ENCODE results near the gene KLK7.
"Not testable (repeated sequence)": the region's sequence is repeated elsewhere in the genome, so short reads cannot be mapped to it uniquely, and the experiment has no call there.

KLK7 gene

GRCh38 chr19:50972795-50973376 is 10.8 kb downstream of the KLK7 start:
- Mint-ChIP-seq H3K27me3 (peaks cover 63% of the 10 kb centered on the region), H3K4me3 (no peak overlapping the region), H3K36me3 (no peaks in the 10 kb centered on the region), H3K9me3 (no peaks in the 10 kb centered on the region), H3K4me1 (no peaks in the 10 kb centered on the region), H3K27ac (no peak overlapping the region)
- no peak for ATAC-seq

GRCh38 chr19:50969810-50970209 is 13.9 kb downstream of the KLK7 start:
- H3K36me3 Mint-ChIP-seq, H3K27ac Mint-ChIP-seq: not testable (repeated sequence)

GRCh38 chr19:50969413-50969760 is 14.3 kb downstream of the KLK7 start, which contains the start of gene KLK6:
Gene KLK6 (minus strand): TSS chr19:50969591. CDS start chr19:50968104, 1,487 bp downstream.
- Mint-ChIP-seq H3K27me3 (peaks cover 68% of the 10 kb centered on the region), H3K4me3 (no peak within 1 kb of the TSS), H3K9me3 (no peaks in the 10 kb centered on the region), H3K36me3 (no peaks in the 10 kb centered on the region), H3K4me1 (no peaks in the 10 kb centered on the region), H3K27ac (no peak within 1 kb of the TSS)
- ATAC-seq: no peak

More at GRCh38 chr19:50969810-50970209, 13.9 kb downstream of the KLK7 start:
- H3K27me3 Mint-ChIP-seq: peaks cover 67% of the 10 kb centered on the region
- ATAC-seq, H3K9me3 Mint-ChIP-seq, H3K4me3 Mint-ChIP-seq, H3K4me1 Mint-ChIP-seq: not testable (repeated sequence)

GRCh38 chr19:50968716-50969412 is 14.9 kb downstream of the KLK7 start:
- H3K27me3 Mint-ChIP-seq: peaks cover 74% of the 10 kb centered on the region
- no peaks in the 10 kb centered on the region for H3K4me1 Mint-ChIP-seq
- H3K27ac Mint-ChIP-seq: no peak overlapping the region
- H3K36me3 Mint-ChIP-seq: no peaks in the 10 kb centered on the region
- no peak overlapping the region for H3K4me3 Mint-ChIP-seq
- peaks cover 2% of the 10 kb centered on the region for H3K9me3 Mint-ChIP-seq
- no peak for ATAC-seq

- no peak overlapping the region for H3K4me3 Mint-ChIP-seq
- no peak overlapping the region for H3K27ac Mint-ChIP-seq
- H3K27me3 Mint-ChIP-seq: peaks cover 76% of the 10 kb centered on the region
- ATAC-seq: no peak
- H3K9me3 Mint-ChIP-seq: peaks cover 6% of the 10 kb centered on the region
- H3K36me3 Mint-ChIP-seq: no peaks in the 10 kb centered on the region
- no peaks in the 10 kb centered on the region for H3K4me1 Mint-ChIP-seq
These were observed 15.6 kb downstream of the KLK7 start for GRCh38 chr19:50967929-50968715.

- Mint-ChIP-seq H3K9me3 (peaks cover 31% of the 10 kb centered on the region), H3K4me1 (no peaks in the 10 kb centered on the region), H3K27me3 (peaks cover 62% of the 10 kb centered on the region), H3K4me3 (no peak overlapping the region), H3K27ac (no peak overlapping the region), H3K36me3 (peaks cover 8% of the 10 kb centered on the region)
- ATAC-seq: no peak
These were observed 19.5 kb downstream of the KLK7 start for GRCh38 chr19:50964266-50964665.

- peaks cover 33% of the 10 kb centered on the region for H3K9me3 Mint-ChIP-seq
- peaks cover 10% of the 10 kb centered on the region for H3K36me3 Mint-ChIP-seq
- no peak for ATAC-seq
- H3K4me3 Mint-ChIP-seq: no peak overlapping the region
- H3K27ac Mint-ChIP-seq: no peak overlapping the region
- H3K4me1 Mint-ChIP-seq: no peaks in the 10 kb centered on the region
- H3K27me3 Mint-ChIP-seq: peaks cover 69% of the 10 kb centered on the region
These were observed 20.3 kb downstream of the KLK7 start for GRCh38 chr19:50963381-50963780.

- Mint-ChIP-seq H3K27ac (no peak overlapping the region), H3K4me3 (no peak overlapping the region), H3K4me1 (no peaks in the 10 kb centered on the region), H3K27me3 (peaks cover 69% of the 10 kb centered on the region), H3K9me3 (peaks cover 33% of the 10 kb centered on the region), H3K36me3 (peaks cover 10% of the 10 kb centered on the region)
- ATAC-seq: no peak
These were observed 21.5 kb downstream of the KLK7 start for GRCh38 chr19:50962245-50962644.

- Mint-ChIP-seq H3K9me3 (peaks cover 33% of the 10 kb centered on the region), H3K4me1 (no peaks in the 10 kb centered on the region), H3K36me3 (peaks cover 10% of the 10 kb centered on the region), H3K27ac (no peak overlapping the region), H3K27me3 (peaks cover 58% of the 10 kb centered on the region), H3K4me3 (no peak overlapping the region)
- ATAC-seq: no peak
These were observed 23.8 kb downstream of the KLK7 start for GRCh38 chr19:50959731-50960500.

- Mint-ChIP-seq H3K27me3 (peaks cover 59% of the 10 kb centered on the region), H3K4me1 (no peaks in the 10 kb centered on the region), H3K4me3 (no peak overlapping the region), H3K27ac (no peak overlapping the region), H3K36me3 (peaks cover 8% of the 10 kb centered on the region), H3K9me3 (peaks cover 22% of the 10 kb centered on the region)
- no peak for ATAC-seq
These were observed 26.1 kb downstream of the KLK7 start for GRCh38 chr19:50957587-50957986.

- Mint-ChIP-seq H3K4me3 (no peak within 1 kb of the TSS), H3K36me3 (no peaks in the 10 kb centered on the region), H3K4me1 (no peaks in the 10 kb centered on the region), H3K27ac (no peak within 1 kb of the TSS), H3K9me3 (peaks cover 4% of the 10 kb centered on the region), H3K27me3 (peaks cover 61% of the 10 kb centered on the region)
- peak; percentile 8 for ATAC-seq
These were observed 30.8 kb downstream of the KLK7 start, which contains the start of gene KLK5 for GRCh38 chr19:50952910-50953309. Gene KLK5 (minus strand): TSS chr19:50953038. CDS start chr19:50952657, 381 bp downstream.

GRCh38 chr19:50949861-50950260 is 33.9 kb downstream of the KLK7 start:
- H3K27me3 Mint-ChIP-seq: peaks cover 68% of the 10 kb centered on the region

GRCh38 chr19:50947123-50947522 is 36.6 kb downstream of the KLK7 start:
- peaks cover 9% of the 10 kb centered on the region for H3K36me3 Mint-ChIP-seq
- no peaks in the 10 kb centered on the region for H3K4me1 Mint-ChIP-seq
- no peak overlapping the region for H3K27ac Mint-ChIP-seq
- peaks cover 72% of the 10 kb centered on the region for H3K27me3 Mint-ChIP-seq
- no peak overlapping the region for H3K4me3 Mint-ChIP-seq
- ATAC-seq: no peak
- H3K9me3 Mint-ChIP-seq: peaks cover 20% of the 10 kb centered on the region

More at GRCh38 chr19:50949861-50950260, 33.9 kb downstream of the KLK7 start:
- no peak overlapping the region for H3K27ac Mint-ChIP-seq
- peaks cover 10% of the 10 kb centered on the region for H3K9me3 Mint-ChIP-seq
- H3K4me1 Mint-ChIP-seq: no peaks in the 10 kb centered on the region
- no peaks in the 10 kb centered on the region for H3K36me3 Mint-ChIP-seq
- ATAC-seq: no peak
- H3K4me3 Mint-ChIP-seq: no peak overlapping the region

GRCh38 chr19:50944795-50945194 is 38.9 kb downstream of the KLK7 start:
- H3K9me3 Mint-ChIP-seq: peaks cover 21% of the 10 kb centered on the region
- H3K27me3 Mint-ChIP-seq: peaks cover 64% of the 10 kb centered on the region

More at GRCh38 chr19:50944795-50945194, 38.9 kb downstream of the KLK7 start:
- no peak overlapping the region for H3K4me3 Mint-ChIP-seq
- no peak overlapping the region for H3K27ac Mint-ChIP-seq
- no peaks in the 10 kb centered on the region for H3K4me1 Mint-ChIP-seq
- no peak for ATAC-seq
- peaks cover 10% of the 10 kb centered on the region for H3K36me3 Mint-ChIP-seq
